Activated T-helper 1 cell treated with anti-CD3 and anti-CD28 coated beads, Interleukin-12 subunit alpha, Interleukin-12 subunit beta, Interleukin-2, Interleukin-4 antibody, amounts not matched to agents 30 ng/mL and 10 ng/mL and 1 ng/mL, durations not matched to agents 14 hours and 24 hours and 36 hours (primary cell): ENCODE measurements around the gene ANKS1B. TPM values are rescaled to one million over a fixed set of nuclear protein-coding genes. Genes with fewer than 3 reads are reported as not detected.

Experiments used
- DNase-seq: peaks from one replicate; pipeline ENCODE4 v3.0.0; 2021; ENCODE audit warnings: low spot score
- H3K27ac Mint-ChIP-seq: one replicate; pipeline ENCODE4 v1.8.0; 2021; ENCODE audit warnings: mild to moderate bottlenecking, mixed read lengths
- H3K27me3 Mint-ChIP-seq: one replicate; pipeline ENCODE4 v1.8.0; 2022; ENCODE audit warnings: mild to moderate bottlenecking, moderate library complexity, mixed read lengths; ENCODE audit not compliant: insufficient read depth
- H3K36me3 Mint-ChIP-seq: one replicate; pipeline ENCODE4 v1.8.0; 2021; ENCODE audit warnings: low read depth, mixed read lengths
- H3K4me1 Mint-ChIP-seq: one replicate; pipeline ENCODE4 v1.8.0; 2021; ENCODE audit warnings: low read depth, mixed read lengths
- H3K4me3 Mint-ChIP-seq: one replicate; pipeline ENCODE4 v1.8.0; 2021; ENCODE audit warnings: mild to moderate bottlenecking, moderate library complexity, mixed read lengths
- H3K9me3 Mint-ChIP-seq: one replicate; pipeline ENCODE4 v1.8.0; 2021; ENCODE audit warnings: mixed read lengths
- intact Hi-C: fragments of 100-400 bp; cut with micrococcal nuclease; formaldehyde crosslinking; loops from one replicate; pipeline ENCODE4 v1.15.1; 2024
- total RNA-seq: library from RNA; stranded (reverse); gene quantifications from 2 replicates; pipeline ENCODE4 v1.2.3, GENCODE V29; 2022

Gene ANKS1B
- total RNA-seq, 1 donor from 2014 or later, result 2.8 TPM

DNA sequence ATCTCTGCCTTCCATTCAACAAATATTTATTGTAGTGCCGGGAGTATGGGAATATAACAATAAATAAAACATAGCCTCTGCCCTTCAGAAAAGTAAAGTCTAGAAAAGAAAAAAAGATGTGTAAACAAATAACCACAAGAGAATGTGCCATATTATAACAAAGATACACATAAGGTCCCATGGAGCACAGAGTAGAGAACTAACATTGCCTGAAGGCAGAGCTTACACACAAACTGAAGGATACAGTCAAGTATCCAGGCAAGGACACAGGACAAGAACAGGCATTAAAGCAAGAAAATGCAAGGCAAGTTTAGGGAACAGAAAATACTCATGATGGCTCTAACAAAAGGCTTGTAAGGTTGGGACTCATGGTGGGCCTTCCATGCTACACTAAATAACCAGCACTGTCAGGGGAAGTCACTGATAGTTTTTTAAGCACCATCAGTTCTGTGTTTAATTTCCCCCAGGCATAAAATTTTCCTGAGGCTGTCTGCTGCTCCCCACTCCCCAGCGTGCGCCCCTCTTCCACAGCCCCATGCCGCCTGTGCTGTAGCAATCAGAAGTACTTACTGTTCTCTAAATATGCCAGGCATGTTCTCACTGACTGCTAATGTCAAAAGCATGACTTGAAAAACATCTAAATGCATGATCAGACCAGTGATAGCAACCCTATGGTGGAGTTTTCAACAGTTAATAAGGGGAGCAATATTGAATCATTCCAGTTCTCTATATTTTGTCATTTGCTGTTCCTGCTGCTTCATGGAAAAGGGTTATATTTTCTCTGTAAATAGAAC lies 77.8 kb downstream of the ANKS1B start:
- Mint-ChIP-seq H3K9me3 (no peaks in the 10 kb centered on the region), H3K27ac (no peak overlapping the region), H3K36me3 (no peaks in the 10 kb centered on the region), H3K4me3 (no peak overlapping the region), H3K27me3 (no peaks in the 10 kb centered on the region), H3K4me1 (no peaks in the 10 kb centered on the region)
- intact Hi-C loops, result no loop called here
- no peak for DNase-seq

DNA sequence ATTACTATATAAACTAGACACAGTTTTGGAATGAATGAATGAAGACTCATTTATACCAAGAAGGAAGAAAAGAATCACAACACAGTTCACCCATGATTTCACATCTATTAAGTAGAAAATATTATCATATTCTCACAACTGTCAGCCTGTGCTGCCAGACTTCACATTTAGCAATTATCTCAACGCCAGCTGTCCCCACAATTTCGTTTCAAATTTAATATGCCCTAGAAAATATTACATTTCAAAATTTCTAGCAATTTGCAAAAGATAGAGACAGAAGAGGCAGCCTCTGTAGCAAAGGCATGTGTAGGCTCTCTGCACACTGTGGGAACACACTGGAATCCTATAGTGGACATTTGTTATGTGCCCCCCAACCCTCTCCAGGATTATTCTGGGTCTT lies 83.6 kb downstream of the ANKS1B start:
- intact Hi-C loops, result no loop called here
- no peak overlapping the region for H3K4me3 Mint-ChIP-seq
- DNase-seq, result no peak
- no peak overlapping the region for H3K27ac Mint-ChIP-seq
- H3K4me1 Mint-ChIP-seq, result no peaks in the 10 kb centered on the region
- no peaks in the 10 kb centered on the region for H3K36me3 Mint-ChIP-seq
- H3K27me3 Mint-ChIP-seq, result no peaks in the 10 kb centered on the region
- no peaks in the 10 kb centered on the region for H3K9me3 Mint-ChIP-seq

DNA sequence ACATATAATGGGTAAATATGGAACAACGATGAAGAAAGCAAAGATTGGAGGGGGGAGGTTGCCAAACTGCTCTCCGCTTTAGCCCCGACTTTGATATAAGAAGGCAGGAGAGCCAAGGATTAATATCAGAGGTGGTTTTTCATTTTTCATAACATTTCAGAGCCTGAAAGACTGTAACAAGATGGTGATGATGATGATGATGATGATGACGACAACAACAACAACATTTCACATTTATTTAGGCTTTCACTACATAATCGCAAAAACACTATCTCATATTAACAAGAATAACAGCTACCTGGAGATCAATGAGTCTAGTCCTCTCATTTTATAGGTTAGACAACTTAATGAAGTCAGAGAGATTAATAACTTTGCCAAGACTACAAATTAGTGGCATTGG lies 86.1 kb downstream of the ANKS1B start:
- no peak for DNase-seq
- H3K4me3 Mint-ChIP-seq, result no peak overlapping the region
- H3K36me3 Mint-ChIP-seq, result no peaks in the 10 kb centered on the region
- no peak overlapping the region for H3K27ac Mint-ChIP-seq
- H3K27me3 Mint-ChIP-seq, result no peaks in the 10 kb centered on the region
- no peaks in the 10 kb centered on the region for H3K4me1 Mint-ChIP-seq
- H3K9me3 Mint-ChIP-seq, result peaks cover 4% of the 10 kb centered on the region
- intact Hi-C loops, result no loop called here

DNA sequence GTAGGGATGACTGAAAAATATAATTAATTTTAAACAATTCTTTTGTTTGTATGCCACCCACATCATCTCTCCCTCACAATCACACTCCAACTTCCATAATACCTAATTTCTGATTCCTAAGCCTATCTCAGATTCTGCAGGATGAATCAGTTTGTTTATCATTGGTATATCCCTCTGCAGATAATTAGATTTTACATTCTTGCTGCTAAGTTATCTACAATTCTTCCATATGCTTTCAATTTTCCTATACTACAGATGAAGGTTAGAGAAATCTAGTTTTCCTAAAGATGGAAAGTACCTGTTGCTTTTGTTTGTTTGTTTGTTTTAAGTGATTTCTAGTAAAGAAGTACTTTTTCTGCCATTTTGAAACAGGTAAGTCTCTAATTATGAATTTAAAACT lies 105.3 kb downstream of the ANKS1B start:
- H3K36me3 Mint-ChIP-seq, result no peaks in the 10 kb centered on the region
- H3K4me3 Mint-ChIP-seq, result no peak overlapping the region
- no peak overlapping the region for H3K27ac Mint-ChIP-seq
- DNase-seq, result no peak
- H3K9me3 Mint-ChIP-seq, result no peaks in the 10 kb centered on the region
- no peaks in the 10 kb centered on the region for H3K27me3 Mint-ChIP-seq
- intact Hi-C loops, result no loop called here
- H3K4me1 Mint-ChIP-seq, result no peaks in the 10 kb centered on the region

DNA sequence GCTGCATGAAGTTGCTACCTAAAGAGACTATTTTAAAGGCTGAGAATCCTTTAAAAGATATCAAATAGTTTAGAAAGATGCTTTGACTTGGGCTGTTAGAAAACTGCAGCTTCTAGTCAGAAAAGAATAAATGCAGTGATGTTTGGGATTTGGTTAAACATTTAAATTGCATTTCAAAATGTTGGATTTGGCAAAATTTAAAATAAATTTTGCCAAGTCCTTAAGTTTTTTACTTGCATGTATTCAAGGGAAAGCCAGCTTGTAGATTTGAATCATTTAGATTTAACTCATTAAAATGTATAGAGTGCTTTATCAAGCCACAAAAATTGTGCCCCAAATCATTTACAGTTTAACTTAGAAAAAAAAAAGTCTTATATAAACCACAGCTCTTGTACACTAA lies 109.7 kb downstream of the ANKS1B start:
- Mint-ChIP-seq H3K36me3 (no peaks in the 10 kb centered on the region), H3K27me3 (no peaks in the 10 kb centered on the region), H3K9me3 (peaks cover 8% of the 10 kb centered on the region), H3K4me3 (no peak overlapping the region), H3K4me1 (no peaks in the 10 kb centered on the region), H3K27ac (no peak overlapping the region)
- no peak for DNase-seq
- intact Hi-C loops, result no loop called here

DNA sequence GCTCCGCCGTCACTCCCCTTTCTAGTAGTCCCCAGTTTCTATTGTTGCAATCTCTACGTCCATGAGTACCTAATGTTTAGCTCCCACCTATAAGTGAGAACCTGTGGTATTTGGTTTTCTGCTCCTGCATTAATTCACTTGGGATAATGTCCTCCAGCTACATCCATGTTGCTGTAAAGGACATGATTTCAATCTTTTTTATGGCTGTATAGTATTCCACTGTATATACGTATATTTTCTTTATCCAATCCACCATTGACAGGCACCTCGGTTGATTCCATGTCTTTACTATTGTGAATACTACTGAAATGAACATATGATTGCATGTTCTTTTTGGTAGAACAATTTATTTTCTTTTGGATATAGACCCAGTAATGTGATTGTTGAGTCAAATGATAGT lies 114.7 kb downstream of the ANKS1B start:
- intact Hi-C loops, result no loop called here
- Mint-ChIP-seq H3K9me3 (peaks cover 11% of the 10 kb centered on the region), H3K4me3 (no peak overlapping the region), H3K27me3 (no peaks in the 10 kb centered on the region), H3K4me1 (no peaks in the 10 kb centered on the region), H3K27ac (no peak overlapping the region), H3K36me3 (no peaks in the 10 kb centered on the region)
- DNase-seq, result no peak

DNA sequence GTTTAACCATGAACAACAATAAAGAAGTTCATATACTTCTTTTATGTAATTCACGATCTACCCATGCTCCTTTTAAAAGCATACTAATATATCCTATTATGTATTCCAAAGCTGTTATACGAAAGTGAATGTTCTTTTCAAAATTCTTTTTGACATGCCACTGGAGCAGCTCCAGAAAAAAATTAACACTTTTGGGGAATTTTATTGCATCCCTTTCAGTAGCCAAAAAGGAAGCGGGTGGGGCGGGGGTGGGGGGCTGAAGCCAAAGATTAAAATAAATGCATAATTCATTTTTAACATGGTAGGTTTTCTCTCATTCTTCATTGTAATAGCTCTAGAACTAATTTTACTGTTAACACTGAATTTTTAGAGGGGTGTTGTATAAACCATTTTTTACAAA lies 123.0 kb downstream of the ANKS1B start:
- no peaks in the 10 kb centered on the region for H3K4me1 Mint-ChIP-seq
- no peak overlapping the region for H3K4me3 Mint-ChIP-seq
- no peak for DNase-seq
- intact Hi-C loops, result no loop called here
- no peak overlapping the region for H3K27ac Mint-ChIP-seq
- no peaks in the 10 kb centered on the region for H3K27me3 Mint-ChIP-seq
- no peaks in the 10 kb centered on the region for H3K36me3 Mint-ChIP-seq
- no peaks in the 10 kb centered on the region for H3K9me3 Mint-ChIP-seq

DNA sequence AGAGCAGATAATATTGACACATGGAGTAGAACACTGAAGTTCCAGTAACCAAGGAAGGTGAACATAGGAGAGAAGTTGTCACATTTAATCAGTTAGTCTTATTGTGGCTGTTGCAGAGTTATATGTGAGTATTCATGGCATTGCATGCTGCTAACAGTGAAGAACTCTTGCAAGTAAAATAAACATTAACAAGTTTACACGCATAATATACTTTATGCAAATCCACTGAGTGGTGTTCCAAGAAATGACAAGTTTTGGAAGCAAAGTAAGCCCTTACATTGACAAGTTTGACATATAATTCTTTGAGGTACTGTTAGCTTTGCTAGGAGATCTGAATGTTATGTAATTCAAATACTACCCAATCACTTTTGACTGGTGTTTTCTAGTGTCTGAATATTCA lies 125.6 kb downstream of the ANKS1B start:
- Mint-ChIP-seq H3K9me3 (no peaks in the 10 kb centered on the region), H3K27me3 (no peaks in the 10 kb centered on the region)

DNA sequence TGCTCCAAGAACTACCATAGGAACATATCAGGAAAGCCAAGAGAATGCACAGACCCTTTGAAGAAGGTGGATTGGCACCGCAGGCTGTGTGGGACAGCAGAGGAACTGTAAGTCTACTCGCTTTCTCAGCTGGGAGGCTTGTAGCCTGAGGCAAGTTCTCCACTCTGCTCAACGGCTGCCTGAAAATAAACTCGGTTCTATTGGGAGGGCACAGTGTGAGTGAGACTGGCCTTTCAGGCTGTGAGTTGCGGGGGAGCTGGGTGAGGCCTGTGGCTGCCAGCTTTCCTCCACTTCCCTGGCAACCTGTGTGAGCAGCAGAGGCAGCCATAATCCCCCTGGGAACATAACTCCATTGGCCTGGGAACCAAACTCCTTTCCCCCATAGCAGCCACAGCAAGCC lies 132.1 kb downstream of the ANKS1B start:
- intact Hi-C loops, result no loop called here
- peaks cover 3% of the 10 kb centered on the region for H3K27me3 Mint-ChIP-seq
- no peak overlapping the region for H3K27ac Mint-ChIP-seq
- no peak overlapping the region for H3K4me3 Mint-ChIP-seq
- DNase-seq, result no peak
- no peaks in the 10 kb centered on the region for H3K4me1 Mint-ChIP-seq
- no peaks in the 10 kb centered on the region for H3K36me3 Mint-ChIP-seq
- no peaks in the 10 kb centered on the region for H3K9me3 Mint-ChIP-seq

More for the DNA sequence above, 125.6 kb downstream of the ANKS1B start:
- Mint-ChIP-seq H3K4me3 (no peak overlapping the region), H3K36me3 (no peaks in the 10 kb centered on the region), H3K27ac (no peak overlapping the region), H3K4me1 (no peaks in the 10 kb centered on the region)
- no peak for DNase-seq
- intact Hi-C loops, result no loop called here

DNA sequence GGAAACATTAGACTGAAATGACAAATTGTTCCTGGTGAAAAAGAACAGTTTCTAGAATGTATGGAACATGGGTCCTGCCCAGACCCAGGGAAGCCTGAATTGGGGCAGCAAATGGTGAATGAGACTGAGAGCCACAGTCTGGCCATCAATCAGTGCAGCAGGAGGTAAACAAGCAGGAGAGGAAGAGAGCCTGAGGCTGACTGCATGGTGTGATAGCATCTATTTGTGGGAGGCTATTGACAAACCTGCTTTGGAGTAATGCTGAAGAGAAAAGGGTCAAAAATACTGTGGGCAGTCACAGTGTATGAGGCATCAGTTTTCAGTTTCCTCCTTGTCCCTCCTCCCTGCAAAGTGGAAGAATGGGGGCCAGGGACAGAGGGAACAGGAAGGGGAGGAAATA lies 136.8 kb downstream of the ANKS1B start:
- Mint-ChIP-seq H3K4me3 (no peak overlapping the region), H3K4me1 (no peaks in the 10 kb centered on the region), H3K27ac (no peak overlapping the region), H3K9me3 (no peaks in the 10 kb centered on the region), H3K36me3 (no peaks in the 10 kb centered on the region), H3K27me3 (peaks cover 3% of the 10 kb centered on the region)
- DNase-seq, result no peak
- intact Hi-C loops, result no loop called here

DNA sequence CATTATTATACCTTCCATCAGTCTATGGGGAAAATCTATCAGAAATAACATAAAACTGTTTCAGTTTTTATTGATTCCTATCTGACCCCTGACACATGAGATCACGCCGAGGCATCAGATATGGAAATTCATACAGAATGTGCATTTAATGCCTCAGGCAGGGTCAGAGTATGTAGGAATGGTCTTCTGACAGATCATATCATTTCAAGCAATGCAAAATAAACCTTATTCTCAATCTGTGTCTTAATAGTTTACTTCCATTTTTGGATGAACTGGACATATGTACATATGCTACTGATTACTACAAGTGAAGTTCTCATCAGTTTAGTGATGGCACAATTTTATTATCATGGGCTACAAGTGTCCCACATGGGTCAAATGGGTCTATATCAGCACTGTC lies 150.0 kb downstream of the ANKS1B start:
- Mint-ChIP-seq H3K27ac (no peak overlapping the region), H3K4me3 (no peak overlapping the region), H3K36me3 (no peaks in the 10 kb centered on the region), H3K4me1 (no peaks in the 10 kb centered on the region), H3K27me3 (peaks cover 2% of the 10 kb centered on the region), H3K9me3 (no peaks in the 10 kb centered on the region)
- intact Hi-C loops, result no loop called here
- no peak for DNase-seq

DNA sequence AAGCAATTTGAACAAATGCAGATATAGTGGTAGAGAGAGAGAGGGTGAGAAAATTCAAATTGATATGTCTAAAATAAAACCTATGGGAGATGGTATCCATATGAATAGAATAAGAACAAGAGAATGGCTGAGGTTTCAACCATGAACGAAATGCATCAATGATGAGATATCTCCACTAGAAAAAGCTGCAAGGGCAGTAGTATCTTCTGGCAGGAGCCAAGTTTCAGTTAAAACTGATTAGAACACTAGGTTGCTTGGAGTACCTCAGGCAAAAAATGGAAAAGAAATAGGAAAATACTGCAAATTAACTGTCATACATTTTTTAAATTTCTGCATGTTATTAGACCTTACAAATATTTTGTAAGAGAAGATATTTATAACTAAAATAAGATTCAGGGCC lies 151.3 kb downstream of the ANKS1B start:
- Mint-ChIP-seq H3K27ac (no peak overlapping the region), H3K36me3 (no peaks in the 10 kb centered on the region), H3K27me3 (peaks cover 2% of the 10 kb centered on the region), H3K4me3 (no peak overlapping the region), H3K4me1 (no peaks in the 10 kb centered on the region), H3K9me3 (no peaks in the 10 kb centered on the region)
- DNase-seq, result no peak
- intact Hi-C loops, result no loop called here

DNA sequence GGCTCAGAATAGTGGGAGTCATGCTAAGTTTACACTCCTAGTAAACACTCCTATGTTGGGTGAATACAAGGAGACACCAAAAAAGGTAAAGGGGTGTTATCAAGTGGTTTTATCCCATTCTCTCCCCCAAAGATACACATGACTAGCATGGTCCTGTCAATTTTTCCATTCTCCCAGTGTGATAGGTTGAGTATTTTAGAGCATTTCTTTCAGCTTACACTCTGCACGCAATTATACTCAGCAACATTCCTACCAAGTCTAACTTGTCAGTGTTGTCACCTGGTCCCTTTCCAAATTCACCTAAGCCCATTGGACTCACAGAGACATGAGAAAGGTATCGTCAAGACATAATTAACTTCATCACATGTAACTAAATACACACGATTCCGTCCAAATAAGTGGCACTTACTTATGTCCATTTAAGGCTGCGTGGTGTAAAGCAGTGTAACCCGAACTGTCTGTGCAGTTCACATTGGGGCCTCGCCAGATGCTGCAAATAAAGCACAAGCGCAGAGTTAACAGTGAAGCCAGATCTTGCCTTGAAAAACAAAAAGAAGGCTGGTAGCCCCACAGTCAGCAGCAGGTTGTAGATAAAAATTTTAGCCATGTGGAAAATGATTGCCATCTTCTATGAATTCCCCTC lies 159.7 kb downstream of the ANKS1B start:
- no peak overlapping the region for H3K27ac Mint-ChIP-seq
- H3K4me1 Mint-ChIP-seq, result no peaks in the 10 kb centered on the region
- no peaks in the 10 kb centered on the region for H3K27me3 Mint-ChIP-seq
- intact Hi-C loops, result no loop called here
- H3K4me3 Mint-ChIP-seq, result no peak overlapping the region
- H3K36me3 Mint-ChIP-seq, result no peaks in the 10 kb centered on the region
- DNase-seq, result no peak
- no peaks in the 10 kb centered on the region for H3K9me3 Mint-ChIP-seq
